Activated CD4-positive, alpha-beta T cell treated with anti-CD3 and anti-CD28 coated beads, Interleukin-2, amount 10 ng/mL, durations not matched to agents 7 days and 5 days (primary cell): ENCODE data around the gene BMAL1. TPM values are rescaled to one million over a fixed set of nuclear protein-coding genes. Genes with fewer than 3 reads are reported as not detected.

Source experiments
- CTCF ChIA-PET: fragments of 350-600 bp; sonication (Branson Sonifier 250); formaldehyde crosslinking; loops from one replicate; lab custom pipeline; 2021; ENCODE audit warnings: antibody characterized with exemption; lab: Charles Lee
- POLR2A ChIA-PET: fragments of 350-600 bp; sonication (Branson Sonifier 250); formaldehyde crosslinking; loops from one replicate; lab custom pipeline; 2021; ENCODE audit warnings: antibody characterized with exemption; lab: Charles Lee
- DNase-seq: peaks from one replicate; pipeline ENCODE4 v3.0.0-alpha.2; 2020
- H3K27ac Mint-ChIP-seq: one replicate; pipeline ENCODE4 v1.8.0; 2021; ENCODE audit warnings: mild to moderate bottlenecking, moderate library complexity, mixed read lengths
- H3K27me3 Mint-ChIP-seq: one replicate; pipeline ENCODE4 v1.8.0; 2021; ENCODE audit warnings: mixed read lengths
- H3K36me3 Mint-ChIP-seq: one replicate; pipeline ENCODE4 v1.8.0; 2021; ENCODE audit warnings: low read depth, mixed read lengths
- H3K4me1 Mint-ChIP-seq: one replicate; pipeline ENCODE4 v1.8.0; 2021; ENCODE audit warnings: mixed read lengths
- H3K4me3 Mint-ChIP-seq: one replicate; pipeline ENCODE4 v1.8.0; 2021; ENCODE audit warnings: mild to moderate bottlenecking, moderate library complexity, mixed read lengths
- H3K9me3 Mint-ChIP-seq: one replicate; pipeline ENCODE4 v1.8.0; 2021; ENCODE audit warnings: mixed read lengths
- total RNA-seq, 2 experiments: library from RNA; stranded (reverse); gene quantifications; one replicate each; pipeline ENCODE4 v1.2.3, GENCODE V29; 2021

Gene BMAL1
- total RNA-seq, 2 experiments from 2014 or later: 32.0 to 36.9 TPM

DNA sequence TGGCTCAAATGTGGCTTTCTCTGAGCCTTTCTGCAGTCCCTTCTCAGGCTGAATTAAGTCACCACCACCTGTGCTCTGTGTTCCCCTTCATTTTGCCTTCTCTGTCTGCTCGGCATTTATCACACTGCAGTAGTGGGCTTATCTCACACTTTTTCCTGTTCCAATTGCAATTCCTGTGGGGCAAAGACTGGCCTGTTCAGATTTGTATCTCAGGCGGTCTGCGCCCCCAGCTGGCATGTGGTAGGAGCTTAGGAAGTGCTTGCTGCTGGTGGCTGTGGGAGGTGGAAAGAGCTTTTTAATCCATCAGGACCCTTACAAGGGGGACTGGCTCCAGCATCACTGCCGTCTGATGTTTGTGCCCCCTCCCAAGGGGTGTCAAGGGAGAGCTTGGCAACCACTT is 21.2 kb downstream of the BMAL1 start:
- H3K27ac Mint-ChIP-seq: no peak overlapping the region
- POLR2A ChIA-PET: no interaction called here
- H3K27me3 Mint-ChIP-seq: no peaks in the 10 kb centered on the region

DNA sequence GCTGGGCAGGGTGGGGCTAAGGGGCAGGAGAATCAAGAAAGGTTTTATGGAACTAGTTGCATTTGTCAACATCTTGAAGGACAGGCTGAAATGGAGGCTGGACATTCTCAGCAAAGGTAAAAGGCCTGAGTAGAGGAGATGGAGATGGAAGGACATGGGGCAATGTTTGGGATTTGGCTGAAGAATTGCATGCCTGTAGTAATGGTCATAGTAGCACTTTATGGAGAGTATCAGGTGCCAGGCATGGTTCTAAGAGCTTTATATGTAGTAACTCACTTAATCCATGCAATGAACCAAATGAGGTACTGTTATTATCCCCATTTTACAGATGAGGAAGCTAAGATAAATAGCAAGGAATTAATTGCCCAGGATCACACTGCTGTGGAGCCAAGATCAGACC is 23.9 kb downstream of the BMAL1 start:
- peaks cover 53% of the 10 kb centered on the region for H3K4me1 Mint-ChIP-seq
- CTCF ChIA-PET: interaction anchor here (0.7 to 1.1 kb wide), 2 partner anchors 27 to 33 kb away, joined by 4 read pairs; no protein-coding TSS in a partner anchor
- no peaks in the 10 kb centered on the region for H3K27me3 Mint-ChIP-seq
- no peak for DNase-seq
- POLR2A ChIA-PET: no interaction called here
- no peak overlapping the region for H3K4me3 Mint-ChIP-seq
- no peak overlapping the region for H3K27ac Mint-ChIP-seq
- H3K36me3 Mint-ChIP-seq: peaks cover 20% of the 10 kb centered on the region
- H3K9me3 Mint-ChIP-seq: peaks cover 12% of the 10 kb centered on the region

More for the DNA sequence above, 21.2 kb downstream of the BMAL1 start:
- H3K9me3 Mint-ChIP-seq: peaks cover 8% of the 10 kb centered on the region
- no peak overlapping the region for H3K4me3 Mint-ChIP-seq
- CTCF ChIA-PET: interaction anchor here (1.4 kb wide), 1 partner anchor 12 kb away, joined by 4 read pairs; no protein-coding TSS in a partner anchor
- H3K36me3 Mint-ChIP-seq: peaks cover 13% of the 10 kb centered on the region
- DNase-seq: no peak
- H3K4me1 Mint-ChIP-seq: peaks cover 71% of the 10 kb centered on the region

DNA sequence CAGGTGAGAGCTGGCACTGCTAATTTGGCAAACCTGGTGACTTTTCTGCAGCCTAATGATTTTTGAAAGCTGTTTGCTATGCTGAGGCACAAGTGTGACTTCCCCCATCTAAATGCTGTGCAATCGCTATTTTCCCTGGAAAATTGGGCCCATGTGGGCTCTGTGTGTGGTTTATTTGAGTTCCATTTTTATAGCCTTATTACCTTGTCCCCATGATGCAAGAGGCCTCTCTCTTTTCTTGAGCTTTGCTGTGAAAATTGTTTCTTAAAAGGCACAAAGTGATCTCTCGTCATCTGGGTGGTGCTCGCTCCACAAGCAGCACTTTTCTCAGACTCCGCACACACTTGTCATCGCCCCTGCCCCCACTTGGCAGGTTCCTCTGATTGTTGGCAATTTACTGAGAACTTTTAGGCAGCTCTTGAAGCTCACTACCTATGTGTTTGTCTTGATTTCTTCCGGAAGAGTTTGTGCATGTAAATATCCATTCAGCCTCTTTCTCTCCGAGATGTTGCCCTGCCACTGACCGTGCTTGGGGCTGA is 24.9 kb downstream of the BMAL1 start:
- no peaks in the 10 kb centered on the region for H3K27me3 Mint-ChIP-seq
- no peak for DNase-seq
- no peak overlapping the region for H3K4me3 Mint-ChIP-seq
- POLR2A ChIA-PET: no interaction called here
- H3K9me3 Mint-ChIP-seq: peaks cover 12% of the 10 kb centered on the region
- CTCF ChIA-PET: interaction anchor here (0.5 to 1.6 kb wide), 2 partner anchors 14 to 33 kb away, joined by 3 read pairs; no protein-coding TSS in a partner anchor
- peaks cover 44% of the 10 kb centered on the region for H3K4me1 Mint-ChIP-seq
- H3K36me3 Mint-ChIP-seq: peaks cover 20% of the 10 kb centered on the region
- no peak overlapping the region for H3K27ac Mint-ChIP-seq

DNA sequence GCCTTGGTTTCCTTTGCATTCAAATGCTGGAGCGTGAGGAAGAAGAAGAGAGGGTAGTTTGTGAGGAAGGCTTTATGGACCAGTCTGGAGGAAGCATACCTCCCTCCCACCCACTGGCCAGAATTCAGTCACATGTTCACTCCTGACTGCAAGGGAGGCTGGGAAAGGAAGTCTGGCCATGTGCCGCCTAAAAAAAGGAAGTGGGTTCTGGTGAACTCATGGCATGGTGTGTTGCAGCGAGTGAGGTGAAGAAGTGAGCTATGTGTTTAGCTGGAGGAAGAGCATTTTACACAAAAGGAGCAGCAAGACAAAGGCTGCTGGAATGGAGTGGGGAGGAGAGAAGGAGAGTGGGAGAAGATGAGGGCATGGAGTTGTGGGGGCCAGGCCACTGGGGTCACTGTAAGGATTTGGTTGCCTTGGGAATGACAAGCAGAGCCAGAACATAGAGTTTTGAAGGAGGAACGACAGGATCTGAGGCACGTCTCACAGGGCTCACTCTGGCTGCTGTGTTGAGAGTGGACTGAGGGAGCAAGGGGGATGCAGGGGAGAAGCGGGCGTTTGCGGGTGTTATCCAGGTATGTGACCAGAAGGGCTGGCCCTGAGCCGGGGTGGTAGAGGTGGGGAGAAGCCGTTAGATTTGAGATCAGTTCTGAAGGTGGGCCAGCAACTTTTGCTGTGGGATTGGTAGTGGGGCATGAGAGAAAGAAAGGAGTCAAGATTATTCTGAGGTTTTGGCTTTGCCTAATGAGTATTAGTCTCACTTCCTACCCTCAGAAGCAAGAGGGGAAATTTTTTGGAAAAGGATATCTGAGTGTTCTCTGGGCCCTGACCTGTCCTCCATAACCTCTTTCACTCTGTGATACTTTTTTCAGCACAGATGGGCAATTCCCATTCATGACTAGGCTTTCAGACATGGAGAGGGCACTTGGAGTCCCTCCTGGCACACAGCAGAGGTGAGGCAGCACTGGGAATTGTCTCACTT is 26.4 kb downstream of the BMAL1 start:
- POLR2A ChIA-PET: no interaction called here
- Mint-ChIP-seq H3K4me1 (peaks cover 32% of the 10 kb centered on the region), H3K36me3 (peaks cover 20% of the 10 kb centered on the region), H3K27ac (peak overlapping the region; percentile 55), H3K4me3 (no peak overlapping the region), H3K9me3 (peaks cover 12% of the 10 kb centered on the region), H3K27me3 (no peaks in the 10 kb centered on the region)
- no peak for DNase-seq
- CTCF ChIA-PET: interaction anchor here (0.6 to 1.6 kb wide), 3 partner anchors 12 to 1619 kb away, joined by 3 read pairs; no protein-coding TSS in a partner anchor

DNA sequence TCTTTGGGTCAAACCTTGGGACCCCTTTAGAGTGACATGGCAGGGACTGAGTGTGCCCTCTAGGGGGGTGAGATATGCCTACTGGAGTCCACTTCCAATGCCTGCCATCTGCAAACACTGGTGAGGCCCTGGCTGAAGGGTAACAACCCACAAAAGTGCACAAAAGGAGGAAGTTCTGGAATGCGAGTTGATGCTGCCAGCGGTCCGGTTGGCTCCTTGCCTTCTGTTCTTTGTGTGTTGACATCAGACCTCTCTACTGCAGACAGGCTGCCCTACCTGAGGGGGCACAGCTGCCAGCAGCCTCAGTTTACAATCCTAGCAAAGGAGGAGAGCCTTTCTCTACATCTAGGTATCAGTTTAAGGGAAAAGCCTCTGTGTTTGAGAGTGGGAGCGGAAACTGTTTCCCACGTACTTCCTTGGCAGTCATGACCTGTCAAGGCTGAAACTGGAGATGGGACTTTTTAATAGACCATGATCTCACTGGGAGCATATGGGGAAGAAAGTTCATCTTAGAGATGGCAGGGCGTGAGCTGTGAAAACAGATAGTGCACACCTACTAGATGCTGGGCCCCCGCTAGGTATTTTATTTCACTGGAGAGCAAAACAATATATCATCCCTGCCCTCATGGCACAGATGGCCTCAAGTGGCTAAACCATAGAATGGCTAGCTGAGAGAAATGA is 27.2 kb downstream of the BMAL1 start:
- H3K27me3 Mint-ChIP-seq: no peaks in the 10 kb centered on the region
- peaks cover 28% of the 10 kb centered on the region for H3K4me1 Mint-ChIP-seq
- no peak for DNase-seq
- H3K9me3 Mint-ChIP-seq: peaks cover 12% of the 10 kb centered on the region
- no peak overlapping the region for H3K27ac Mint-ChIP-seq
- POLR2A ChIA-PET: no interaction called here
- CTCF ChIA-PET: interaction anchor here (1.1 kb wide), 1 partner anchor 18 kb away, joined by 3 read pairs; no protein-coding TSS in a partner anchor
- H3K4me3 Mint-ChIP-seq: no peak overlapping the region
- peaks cover 16% of the 10 kb centered on the region for H3K36me3 Mint-ChIP-seq

DNA sequence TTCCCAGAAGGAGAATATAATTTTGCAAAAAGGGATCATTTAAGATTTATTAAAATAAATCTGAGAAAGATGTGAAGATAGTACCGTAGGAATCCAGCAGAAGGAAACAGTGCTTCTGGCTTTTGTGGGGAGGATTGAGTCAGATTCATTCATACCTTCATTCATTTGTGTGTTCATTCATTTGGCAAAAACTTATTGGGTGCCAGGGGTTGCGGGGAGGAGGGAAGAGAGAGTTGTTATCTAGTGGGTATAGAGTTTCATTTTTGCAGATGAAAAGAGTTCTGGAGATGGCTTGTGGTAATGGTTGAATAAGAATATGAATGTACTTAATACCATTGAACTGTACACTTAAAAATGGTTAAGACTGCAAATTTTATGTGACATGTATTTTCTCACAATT is 31.1 kb downstream of the BMAL1 start:
- no peak for DNase-seq
- Mint-ChIP-seq H3K4me3 (no peak overlapping the region), H3K4me1 (peaks cover 19% of the 10 kb centered on the region), H3K9me3 (peaks cover 5% of the 10 kb centered on the region), H3K36me3 (peaks cover 38% of the 10 kb centered on the region), H3K27me3 (no peaks in the 10 kb centered on the region), H3K27ac (no peak overlapping the region)
- POLR2A ChIA-PET: no interaction called here
- CTCF ChIA-PET: interaction anchor here (0.7 kb wide), 1 partner anchor 12 kb away, joined by 5 read pairs; no protein-coding TSS in a partner anchor

DNA sequence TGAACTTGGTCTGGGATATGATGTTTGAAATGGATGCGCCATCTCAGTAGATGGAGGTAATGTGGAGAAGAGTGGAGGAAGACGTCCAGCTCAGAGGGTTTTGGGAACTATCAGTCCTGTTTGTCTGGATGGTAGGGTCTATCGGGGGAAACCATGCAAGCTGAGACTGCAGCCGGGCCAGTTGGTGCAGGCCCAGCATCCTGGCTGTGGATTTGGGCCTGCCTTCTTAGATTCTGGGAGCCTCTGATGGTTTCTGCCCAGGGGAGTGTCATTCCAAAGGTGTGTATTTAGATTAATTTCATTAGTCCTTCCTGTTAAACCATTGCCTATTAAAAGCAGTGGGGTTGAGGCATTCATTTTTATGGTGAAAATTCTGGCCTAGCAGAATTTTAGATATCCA is 31.6 kb downstream of the BMAL1 start:
- CTCF ChIA-PET: no interaction called here
- peaks cover 37% of the 10 kb centered on the region for H3K36me3 Mint-ChIP-seq
- DNase-seq: no peak
- H3K27ac Mint-ChIP-seq: no peak overlapping the region
- peaks cover 19% of the 10 kb centered on the region for H3K4me1 Mint-ChIP-seq
- POLR2A ChIA-PET: no interaction called here
- H3K9me3 Mint-ChIP-seq: peaks cover under 1% of the 10 kb centered on the region
- no peak overlapping the region for H3K4me3 Mint-ChIP-seq
- no peaks in the 10 kb centered on the region for H3K27me3 Mint-ChIP-seq

DNA sequence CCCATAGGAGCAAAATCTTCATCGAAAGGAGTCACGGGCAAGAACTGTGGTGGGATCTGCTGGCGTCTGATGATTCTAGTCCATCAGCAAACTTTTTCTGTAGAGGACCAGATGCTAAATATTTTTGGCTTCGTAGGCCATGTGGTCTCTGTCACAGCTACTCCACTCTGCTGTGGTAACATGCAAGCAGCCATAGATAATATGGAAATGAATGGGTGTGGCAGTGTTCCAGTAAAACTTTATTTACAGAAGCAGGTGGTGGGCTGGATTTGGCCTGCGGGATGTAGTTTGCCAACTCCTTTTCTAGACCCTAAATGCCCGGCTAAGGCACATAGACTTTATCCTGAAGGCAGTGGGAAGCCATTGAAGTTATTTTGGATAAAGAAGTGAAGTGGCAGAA is 32.9 kb downstream of the BMAL1 start:
- Mint-ChIP-seq H3K27ac (no peak overlapping the region), H3K4me1 (peaks cover 20% of the 10 kb centered on the region), H3K9me3 (no peaks in the 10 kb centered on the region), H3K36me3 (peaks cover 37% of the 10 kb centered on the region), H3K27me3 (no peaks in the 10 kb centered on the region), H3K4me3 (no peak overlapping the region)
- ChIA-PET POLR2A (no interaction called here), CTCF (interaction anchor here (1.0 kb wide), 1 partner anchor 59 kb away, joined by 3 read pairs; no protein-coding TSS in a partner anchor)
- DNase-seq: no peak

DNA sequence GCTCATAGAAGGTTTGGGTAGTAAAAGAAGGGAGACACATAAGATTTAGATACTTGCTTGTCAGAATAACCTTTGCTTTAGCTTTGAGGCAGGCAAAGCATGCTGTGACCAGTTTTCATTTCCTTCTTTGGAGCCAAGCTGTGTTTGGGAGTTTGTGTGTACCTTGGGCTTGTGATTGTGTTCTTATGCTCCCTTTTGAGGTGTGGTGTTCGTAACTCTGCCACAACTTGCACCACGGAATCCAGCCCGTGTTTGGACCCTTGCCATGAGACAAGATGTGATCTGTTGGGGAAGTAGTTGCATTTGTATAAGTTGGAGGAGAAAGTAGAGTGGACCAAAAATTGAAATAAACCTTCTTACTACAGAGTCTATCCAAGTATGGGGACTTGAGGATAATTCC is 34.0 kb downstream of the BMAL1 start:
- Mint-ChIP-seq H3K4me3 (no peak overlapping the region), H3K9me3 (no peaks in the 10 kb centered on the region), H3K4me1 (peaks cover 27% of the 10 kb centered on the region), H3K36me3 (peaks cover 37% of the 10 kb centered on the region), H3K27me3 (no peaks in the 10 kb centered on the region), H3K27ac (no peak overlapping the region)
- ChIA-PET POLR2A (no interaction called here), CTCF (interaction anchor here (1.0 kb wide), 1 partner anchor 60 kb away, joined by 3 read pairs; no protein-coding TSS in a partner anchor)
- DNase-seq: no peak

DNA sequence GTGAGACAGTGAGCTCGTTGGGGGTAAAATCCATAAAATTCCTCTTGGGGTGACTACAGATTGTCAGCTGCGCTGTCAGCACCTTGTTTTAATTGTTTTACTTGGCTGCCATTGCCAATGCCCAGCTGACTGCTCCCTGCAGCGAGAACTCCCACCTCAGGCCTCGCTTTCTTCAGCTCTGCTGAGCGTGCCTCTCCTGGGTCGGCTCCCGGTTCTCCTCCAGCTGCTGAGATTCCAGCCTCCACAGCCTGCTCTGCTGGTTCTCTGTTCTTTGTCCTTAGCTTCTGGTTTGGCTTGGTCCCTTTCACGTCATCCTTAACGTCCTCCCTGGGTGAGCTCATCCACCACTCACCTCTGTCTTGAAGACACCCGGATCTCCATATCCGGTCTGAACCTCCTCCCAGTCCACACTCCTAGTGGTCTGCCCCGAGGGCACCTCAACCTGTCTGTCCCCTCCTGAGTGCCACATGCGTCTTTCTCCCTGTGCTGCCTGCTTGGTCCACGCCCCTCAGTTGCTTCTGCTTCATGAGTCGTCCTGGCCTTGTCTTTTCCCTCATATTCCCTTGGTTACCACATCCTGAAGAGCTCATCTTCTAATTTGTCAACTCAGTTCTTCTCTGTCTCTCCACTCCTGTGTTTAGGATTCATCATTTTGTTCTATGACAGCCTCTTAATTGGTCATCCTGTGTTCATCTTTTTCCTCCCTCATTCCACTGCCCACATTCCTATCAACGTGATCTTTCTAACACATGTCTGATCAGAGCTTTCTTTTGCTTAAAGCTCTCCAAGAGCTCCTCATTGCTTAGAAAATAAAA is 35.6 kb downstream of the BMAL1 start:
- H3K9me3 Mint-ChIP-seq: no peaks in the 10 kb centered on the region
- no peak overlapping the region for H3K4me3 Mint-ChIP-seq
- H3K36me3 Mint-ChIP-seq: peaks cover 37% of the 10 kb centered on the region
- ChIA-PET POLR2A (no interaction called here), CTCF (interaction anchor here (0.7 to 1.5 kb wide), 6 partner anchors 11 to 415 kb away, joined by 3 to 4 read pairs (median 3); no protein-coding TSS in a partner anchor)
- peaks cover 33% of the 10 kb centered on the region for H3K4me1 Mint-ChIP-seq
- no peak for DNase-seq
- no peaks in the 10 kb centered on the region for H3K27me3 Mint-ChIP-seq
- no peak overlapping the region for H3K27ac Mint-ChIP-seq

DNA sequence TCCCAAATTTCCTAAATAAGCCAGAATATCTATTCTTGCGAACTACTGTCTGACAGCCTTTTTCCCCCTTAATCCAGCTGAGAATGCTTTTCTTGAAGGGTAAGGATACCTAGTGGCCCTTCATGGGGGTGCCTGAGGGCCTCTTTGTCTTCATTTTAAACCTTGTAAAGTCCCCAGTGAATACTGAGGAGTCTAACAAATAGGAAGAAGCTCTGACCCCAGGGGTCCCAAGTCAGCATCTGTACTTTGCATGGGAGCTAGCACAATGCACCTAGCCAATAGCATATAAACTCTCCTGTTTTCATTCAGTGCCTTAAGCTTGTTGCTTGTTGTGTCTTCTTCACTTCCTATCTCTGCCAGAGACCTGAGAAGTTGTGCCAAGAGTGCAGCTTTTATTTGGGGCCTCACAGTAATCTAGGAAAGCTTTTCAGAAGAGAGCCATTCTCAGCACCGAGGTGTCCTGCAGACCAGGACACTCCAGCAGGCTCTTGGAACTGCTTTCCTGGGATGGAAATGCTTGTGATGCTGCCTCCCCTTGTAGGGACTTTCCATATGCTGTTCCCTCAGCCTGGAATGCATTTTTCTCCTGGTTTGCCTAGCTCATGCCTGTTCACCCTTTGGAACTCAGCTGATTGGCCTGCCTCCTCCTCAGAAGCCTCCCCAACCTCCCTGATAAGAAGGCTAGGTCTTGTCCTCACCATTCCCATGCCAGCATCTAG is 37.2 kb downstream of the BMAL1 start:
- H3K9me3 Mint-ChIP-seq: no peaks in the 10 kb centered on the region
- DNase-seq: no peak
- no peaks in the 10 kb centered on the region for H3K27me3 Mint-ChIP-seq
- H3K36me3 Mint-ChIP-seq: peaks cover 36% of the 10 kb centered on the region
- H3K4me3 Mint-ChIP-seq: no peak overlapping the region
- ChIA-PET POLR2A (no interaction called here), CTCF (interaction anchor here (0.6 to 1.8 kb wide), 6 partner anchors 11 to 819 kb away, joined by 3 to 4 read pairs (median 3); no protein-coding TSS in a partner anchor)
- peaks cover 44% of the 10 kb centered on the region for H3K4me1 Mint-ChIP-seq
- H3K27ac Mint-ChIP-seq: peak overlapping the region; percentile 22
